ENCODE measurements around the gene VOPP1. TPM values are rescaled to one million over a fixed set of nuclear protein-coding genes. Genes with fewer than 3 reads are reported as not detected.

VOPP1 gene
- total and polyA plus RNA-seq, 10 of the 15 experiments (the other 5 are each of a cell fraction or from before 2014, with no cell fraction given): 32.8 to 206 (median 129) TPM

GRCh38 chr7:55502124-55502857 is 70.0 kb downstream of the VOPP1 start (continued):
- TF ChIP-seq USF1 (IDR thresholded peaks at IDR 0.05; ENCODE audit: borderline replicate concordance, extremely low read length, insufficient read depth, low read depth, low read length) (no peak), ETV6 (conservative IDR thresholded peaks at IDR 0.05 in 1 of 2, IDR thresholded peaks at IDR 0.05 in 1 of 2; ENCODE audit: borderline replicate concordance in 1 of 2, low read depth in 1 of 2) (no peak), YBX1 (IDR thresholded peaks at IDR 0.05) (no peak), POLR2A (IDR thresholded peaks at IDR 0.05; ENCODE audit: low read depth, low read length) (no peak), MYC (IDR thresholded peaks at IDR 0.05; ENCODE audit: insufficient read depth, insufficient read length, insufficient replicate concordance, low read length, severe bottlenecking) (no peak), DPF2 (IDR thresholded peaks at IDR 0.05) (no peak), IRF3 (IDR thresholded peaks at IDR 0.05) (no peak), TCF3 (IDR thresholded peaks at IDR 0.05; ENCODE audit: borderline replicate concordance, insufficient read depth, low read depth, low read length) (no peak), SMAD1 (IDR thresholded peaks at IDR 0.05; ENCODE audit: low read depth, partially characterized antibody) (no peak)

- ATAC-seq: no peak
- TF ChIP-seq ATF7 (IDR thresholded peaks at IDR 0.05; ENCODE audit: low read depth) (no peak), POLR2A (IDR thresholded peaks at IDR 0.05; ENCODE audit: low read depth, low read length) (peak; percentile 26; the same call in 1 of the 2 replicates), ZNF207 (IDR thresholded peaks at IDR 0.05; ENCODE audit: borderline replicate concordance) (no peak)
- H3K9me3 ChIP-seq (replicated peaks; ENCODE audit: control insufficient read depth, insufficient read depth, low read length): no peaks in the 10 kb centered on the region
- 62% methylated on average over 3 of the region's 3 CpGs for WGBS (ENCODE audit: insufficient coverage, insufficient replicate concordance, low lambda C conversion rate, missing lambda C conversion rate)
- no peak overlapping the region for H2AFZ ChIP-seq (ENCODE audit: control insufficient read depth, low read depth, low read length)
- BruUV-seq (replicated peaks): no TSS peak
- SMC1A ChIA-PET (ENCODE audit: uncharacterized antibody, unreplicated experiment): interaction anchor here (0.8 to 1.8 kb wide), 8 partner anchors 12 to 221 kb away, joined by 3 to 6 read pairs (median 3); no protein-coding TSS in a partner anchor
- H3K27ac ChIP-seq (ENCODE audit: control insufficient read depth, insufficient read depth): no peak overlapping the region
- intact Hi-C loops (cut with micrococcal nuclease; ENCODE audit: unreplicated experiment): no loop called here
- POLR2A ChIA-PET: no interaction called here
- CTCF ChIA-PET: interaction anchor here (1.0 to 1.5 kb wide), 3 partner anchors 16 to 213 kb away, joined by 3 to 7 read pairs (median 3); no protein-coding TSS in a partner anchor
- H3K9ac ChIP-seq (ENCODE audit: control insufficient read depth, insufficient read depth, low read length): no peak overlapping the region
- H3K36me3 ChIP-seq (ENCODE audit: control insufficient read depth in 2 of 2, insufficient read depth in 2 of 2, low read length in 1 of 2): peaks cover 32 to 43% of the 10 kb centered on the region in 2 experiments
- no peak overlapping the region for H3K4me2 ChIP-seq (ENCODE audit: control insufficient read depth, insufficient read depth)
- H3K79me2 ChIP-seq (ENCODE audit: control insufficient read depth, insufficient read depth, low read length): peaks cover 54% of the 10 kb centered on the region
- FAIRE-seq: no peak
- H4K20me1 ChIP-seq (ENCODE audit: control insufficient read depth, insufficient read depth): peaks cover 9% of the 10 kb centered on the region
- H3K27me3 ChIP-seq (replicated peaks in 1 of 2; ENCODE audit: control insufficient read depth in 2 of 2, insufficient read depth in 2 of 2, low read length in 1 of 2): no peaks in the 10 kb centered on the region
- in situ Hi-C loops (cut with MboI): no loop called here
- RAD21 ChIA-PET (ENCODE audit: unreplicated experiment): no interaction called here
- H3K4me1 ChIP-seq (ENCODE audit: control insufficient read depth, insufficient read depth, low read length): peaks cover 9% of the 10 kb centered on the region; the same call in 1 of the 2 replicates
- DNase-seq (ENCODE audit: low read depth, low spot score): no peak
- H3K4me3 ChIP-seq: no peak overlapping the region
These were observed 70.7 kb downstream of the VOPP1 start for GRCh38 chr7:55501611-55502010.
